ENCODE data around the gene LHFPL3.

DNA sequence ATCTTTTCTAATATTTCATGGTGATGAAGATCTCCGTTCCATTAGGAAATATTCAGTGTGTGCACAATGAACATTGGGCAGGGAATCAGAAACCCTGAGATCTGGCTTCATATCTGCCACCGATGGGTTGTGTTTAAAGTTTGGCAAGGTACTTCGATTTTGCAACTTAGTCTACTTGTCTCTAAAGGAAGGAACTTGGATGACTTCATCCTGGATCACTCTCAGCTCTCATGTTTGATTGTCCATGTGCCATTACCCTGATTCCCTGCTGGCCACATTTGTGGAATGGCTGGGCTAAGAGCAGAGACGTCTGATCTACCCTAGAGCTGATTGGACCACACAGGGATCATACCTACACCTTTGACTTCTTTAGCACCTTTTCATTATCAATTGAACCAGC lies 508.6 kb downstream of the LHFPL3 start:
- TF ChIP-seq, protein P1, sequence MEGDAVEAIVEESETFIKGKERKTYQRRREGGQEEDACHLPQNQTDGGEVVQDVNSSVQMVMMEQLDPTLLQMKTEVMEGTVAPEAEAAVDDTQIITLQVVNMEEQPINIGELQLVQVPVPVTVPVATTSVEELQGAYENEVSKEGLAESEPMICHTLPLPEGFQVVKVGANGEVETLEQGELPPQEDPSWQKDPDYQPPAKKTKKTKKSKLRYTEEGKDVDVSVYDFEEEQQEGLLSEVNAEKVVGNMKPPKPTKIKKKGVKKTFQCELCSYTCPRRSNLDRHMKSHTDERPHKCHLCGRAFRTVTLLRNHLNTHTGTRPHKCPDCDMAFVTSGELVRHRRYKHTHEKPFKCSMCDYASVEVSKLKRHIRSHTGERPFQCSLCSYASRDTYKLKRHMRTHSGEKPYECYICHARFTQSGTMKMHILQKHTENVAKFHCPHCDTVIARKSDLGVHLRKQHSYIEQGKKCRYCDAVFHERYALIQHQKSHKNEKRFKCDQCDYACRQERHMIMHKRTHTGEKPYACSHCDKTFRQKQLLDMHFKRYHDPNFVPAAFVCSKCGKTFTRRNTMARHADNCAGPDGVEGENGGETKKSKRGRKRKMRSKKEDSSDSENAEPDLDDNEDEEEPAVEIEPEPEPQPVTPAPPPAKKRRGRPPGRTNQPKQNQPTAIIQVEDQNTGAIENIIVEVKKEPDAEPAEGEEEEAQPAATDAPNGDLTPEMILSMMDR (conservative IDR thresholded peaks at IDR 0.05; ENCODE audit: low read depth in 2 of 2), result no peak
- TF ChIP-seq EZH2 (IDR thresholded peaks at IDR 0.05; ENCODE audit: low read depth, unreplicated experiment), result no peak
